ENCODE data around the gene BICDL2.

BICDL2 gene

DNA sequence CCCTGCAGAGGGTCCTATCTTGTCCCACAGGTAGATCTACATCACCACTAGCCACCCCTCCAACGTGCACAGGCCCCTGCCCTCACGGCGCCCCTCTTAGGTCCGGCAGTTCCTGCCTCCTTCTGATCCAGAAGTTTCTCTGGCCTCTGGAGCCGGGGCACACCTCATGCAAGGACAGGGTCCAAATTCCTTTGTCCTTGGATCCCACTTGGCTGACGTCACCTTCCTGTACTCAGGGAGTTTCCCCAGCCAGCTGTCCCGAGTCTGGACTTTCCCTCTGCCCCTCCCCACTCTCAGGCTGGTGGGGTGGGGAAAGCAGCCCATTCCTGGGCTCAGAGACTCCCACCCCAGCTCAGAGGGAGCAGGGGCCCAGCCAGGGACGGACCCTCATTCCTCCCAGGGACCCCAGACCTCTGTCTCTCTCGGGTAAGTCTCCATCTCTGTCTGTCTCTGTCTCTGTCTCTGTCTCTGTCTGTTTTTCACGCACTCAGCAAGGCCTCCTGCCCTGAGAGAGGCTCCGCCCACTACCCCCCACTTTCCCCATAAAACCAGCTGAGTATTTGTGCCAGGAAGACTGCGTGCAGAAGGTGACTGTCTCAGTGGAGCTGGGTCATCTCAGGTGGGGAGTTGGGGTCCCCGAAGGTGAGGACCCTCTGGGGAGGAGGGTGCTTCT is 28.5 kb upstream of the BICDL2 start, which contains the start of gene IL32:
TSS of gene IL32 (plus strand) at position 572 of the 673 bp plus-strand sequence. CDS start 172 bp downstream, outside the sequence.
- H3K27me3 ChIP-seq (ENCODE audit: control insufficient read depth, insufficient read depth, low read length): no peaks in the 10 kb centered on the region
- peak within 1 kb of the TSS; percentile 8; the same call in 1 of the 2 replicates for H3K4me3 ChIP-seq (ENCODE audit: low read depth, low read length)
- peak within 1 kb of the TSS; percentile 46; the same call in 1 of the 2 replicates for H3K27ac ChIP-seq (ENCODE audit: low read depth, low read length)

DNA sequence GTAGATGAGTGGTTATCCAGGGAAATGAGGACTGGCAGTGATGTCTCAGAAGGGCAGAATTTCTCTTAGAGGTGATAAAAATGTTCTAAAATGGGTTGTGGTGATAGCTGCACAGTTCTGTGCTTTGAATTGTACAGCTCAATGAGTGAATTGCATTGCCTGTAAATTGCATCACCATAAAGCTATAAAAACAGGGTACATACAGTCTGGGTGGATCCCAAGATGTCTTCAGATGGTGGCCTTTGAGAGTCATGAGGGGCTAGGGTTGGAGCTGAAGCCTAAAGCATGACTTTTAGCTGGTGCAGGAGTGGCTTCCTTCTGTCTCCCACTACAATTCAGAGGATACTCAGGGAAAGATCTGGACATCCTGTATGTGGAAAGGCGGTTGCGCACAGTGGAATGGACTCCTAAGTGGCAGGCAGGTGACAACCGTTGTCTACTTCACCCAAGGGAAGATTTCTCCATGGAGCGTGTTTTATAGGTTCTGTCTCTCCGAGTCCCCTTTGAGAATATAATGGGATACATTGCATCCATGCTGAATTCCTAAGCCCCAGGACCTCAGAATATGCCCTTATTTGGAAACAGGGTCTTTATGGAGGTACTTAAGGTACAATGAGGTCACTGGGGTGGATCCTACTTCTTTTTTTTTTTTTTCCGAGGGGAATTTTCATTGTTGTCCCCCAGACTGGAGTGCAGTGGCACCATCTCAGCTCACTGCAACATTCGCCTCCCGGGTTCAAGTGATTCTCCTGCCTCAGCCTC is 27.1 kb upstream of the BICDL2 start:
- peaks cover 30% of the 10 kb centered on the region for H3K4me1 ChIP-seq (ENCODE audit: control insufficient read depth, insufficient read depth, low read length)
- peak overlapping the region; percentile 58 for H3K9ac ChIP-seq (ENCODE audit: low read length)
- H3K9me3 ChIP-seq (ENCODE audit: control insufficient read depth, insufficient read depth, low read depth, low read length): no peaks in the 10 kb centered on the region
- no peaks in the 10 kb centered on the region for H3K27me3 ChIP-seq (ENCODE audit: control insufficient read depth, insufficient read depth, low read length)
- H3K27ac ChIP-seq (ENCODE audit: low read depth, low read length): peak overlapping the region; percentile 4; the same call in 1 of the 2 replicates
- H3K36me3 ChIP-seq (ENCODE audit: control insufficient read depth, insufficient read depth, low read length): no peaks in the 10 kb centered on the region
- no peak overlapping the region for H3K4me3 ChIP-seq (ENCODE audit: low read depth, low read length)

More for the DNA sequence above, 28.5 kb upstream of the BICDL2 start, which contains the start of gene IL32:
- Histone ChIP-seq H3K36me3 (ENCODE audit: control insufficient read depth, insufficient read depth, low read length) (no peaks in the 10 kb centered on the region), H3K9ac (ENCODE audit: low read length) (peak within 1 kb of the TSS; percentile 56), H3K4me1 (ENCODE audit: control insufficient read depth, insufficient read depth, low read length) (peaks cover 24% of the 10 kb centered on the region), H3K9me3 (ENCODE audit: control insufficient read depth, insufficient read depth, low read depth, low read length) (no peaks in the 10 kb centered on the region)

DNA sequence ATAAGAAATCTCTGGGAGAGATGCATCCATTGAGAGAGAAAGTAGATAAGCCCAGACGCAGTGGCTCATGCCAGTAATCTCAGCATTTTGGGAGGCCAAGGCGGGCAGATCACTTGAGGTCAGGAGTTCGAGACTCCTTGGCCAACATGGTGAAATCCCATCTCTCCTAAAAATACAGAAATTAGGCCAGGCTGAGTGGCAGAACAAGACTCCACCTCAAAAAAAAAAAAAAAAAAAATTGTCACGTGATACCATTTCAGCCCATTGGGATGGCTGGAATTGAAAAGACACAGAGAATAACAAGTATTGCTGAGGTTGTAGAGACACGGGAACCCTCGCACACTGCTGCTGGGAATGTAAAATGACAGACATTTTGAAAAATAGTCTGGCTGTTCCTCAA is 25.8 kb upstream of the BICDL2 start:
- no peaks in the 10 kb centered on the region for H3K36me3 ChIP-seq (ENCODE audit: control insufficient read depth, insufficient read depth, low read length)
- H3K4me1 ChIP-seq (ENCODE audit: control insufficient read depth, insufficient read depth, low read length): peaks cover 30% of the 10 kb centered on the region
- H3K9me3 ChIP-seq (ENCODE audit: control insufficient read depth, insufficient read depth, low read depth, low read length): no peaks in the 10 kb centered on the region
- no peak overlapping the region for H3K27ac ChIP-seq (ENCODE audit: low read depth, low read length)
- peaks cover 6% of the 10 kb centered on the region for H3K27me3 ChIP-seq (ENCODE audit: control insufficient read depth, insufficient read depth, low read length)
- H3K9ac ChIP-seq (ENCODE audit: low read length): no peak overlapping the region
- H3K4me3 ChIP-seq (ENCODE audit: low read depth, low read length): no peak overlapping the region

DNA sequence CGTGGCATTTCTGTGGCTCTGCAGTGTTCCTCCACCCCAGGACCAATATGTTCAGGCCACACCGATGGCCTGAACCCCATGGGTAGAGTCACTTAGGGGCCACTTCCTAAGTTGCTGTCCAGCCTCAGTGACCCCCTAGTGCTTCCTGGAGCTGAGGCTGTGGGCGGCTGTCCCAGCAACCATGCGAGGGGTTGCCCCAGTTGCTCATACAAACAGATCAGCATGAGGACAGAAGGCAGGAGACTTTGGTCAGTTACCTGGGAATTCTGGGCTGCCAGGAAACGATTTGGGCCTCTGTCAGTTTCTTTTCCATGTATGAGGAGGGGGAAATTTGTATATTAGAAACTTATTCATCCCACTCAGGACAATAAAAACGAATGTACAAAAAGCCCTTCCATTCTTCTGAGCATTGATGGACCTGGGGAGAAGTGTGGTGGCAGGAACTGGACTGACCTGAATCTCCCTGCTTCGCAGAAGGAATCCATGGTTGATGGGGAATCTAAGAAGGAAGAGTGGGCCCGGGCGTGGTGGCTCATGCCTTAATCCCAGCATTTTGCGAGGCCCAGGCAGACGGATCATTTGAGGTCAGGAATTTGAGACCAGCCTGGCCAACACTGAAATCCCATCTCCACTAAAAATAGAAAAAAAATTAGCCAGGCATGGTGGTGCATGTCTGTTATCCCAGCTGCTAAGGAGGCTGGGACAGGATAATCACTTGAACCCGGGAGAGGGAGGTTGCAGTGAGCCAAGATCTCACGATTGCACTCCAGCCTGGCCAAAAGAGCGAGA is 23.8 kb upstream of the BICDL2 start:
- no peaks in the 10 kb centered on the region for H3K9me3 ChIP-seq (ENCODE audit: control insufficient read depth, insufficient read depth, low read depth, low read length)
- H3K27me3 ChIP-seq (ENCODE audit: control insufficient read depth, insufficient read depth, low read length): peaks cover 8% of the 10 kb centered on the region
- H3K4me3 ChIP-seq (ENCODE audit: low read depth, low read length): no peak overlapping the region
- 0 out of 2 replicates have a peak, but pooled peaks cover under 1% of the 10 kb centered on the region for H3K36me3 ChIP-seq (ENCODE audit: control insufficient read depth, insufficient read depth, low read length)
- no peak overlapping the region for H3K27ac ChIP-seq (ENCODE audit: low read depth, low read length)
- no peak overlapping the region for H3K9ac ChIP-seq (ENCODE audit: low read length)
- peaks cover 22% of the 10 kb centered on the region for H3K4me1 ChIP-seq (ENCODE audit: control insufficient read depth, insufficient read depth, low read length)

DNA sequence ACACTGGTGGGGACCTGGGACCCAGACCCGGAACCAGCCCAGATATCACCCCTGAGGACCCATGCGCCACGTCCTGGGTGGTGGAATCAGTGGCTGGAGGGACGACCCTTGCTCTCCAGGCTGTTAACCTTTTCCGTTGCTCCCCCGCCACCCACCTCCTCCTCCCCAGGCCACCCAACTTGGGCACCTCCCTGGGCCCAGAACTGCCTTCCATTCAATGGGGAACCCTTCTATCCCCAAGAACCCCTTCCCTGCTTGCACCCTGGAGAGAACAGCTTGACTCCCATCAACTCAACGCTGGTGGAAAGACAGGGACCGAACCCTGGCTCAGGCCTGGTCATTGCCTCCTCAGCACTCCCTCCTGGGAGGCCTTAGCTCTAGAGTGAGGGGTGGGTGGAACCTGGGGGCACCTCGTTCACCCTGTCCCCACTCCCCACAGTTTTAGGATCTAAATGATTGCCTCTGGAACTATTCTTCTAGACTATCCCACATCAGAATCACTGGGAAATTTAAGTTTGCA is 23.0 kb upstream of the BICDL2 start:
- peaks cover 15% of the 10 kb centered on the region for H3K4me1 ChIP-seq (ENCODE audit: control insufficient read depth, insufficient read depth, low read length)
- no peaks in the 10 kb centered on the region for H3K9me3 ChIP-seq (ENCODE audit: control insufficient read depth, insufficient read depth, low read depth, low read length)
- peaks cover 5% of the 10 kb centered on the region; the same call in 1 of the 2 replicates for H3K36me3 ChIP-seq (ENCODE audit: control insufficient read depth, insufficient read depth, low read length)
- peak overlapping the region; percentile 80 for H3K9ac ChIP-seq (ENCODE audit: low read length)
- peaks cover 8% of the 10 kb centered on the region for H3K27me3 ChIP-seq (ENCODE audit: control insufficient read depth, insufficient read depth, low read length)
- peak overlapping the region; percentile 68; the same call in 1 of the 2 replicates for H3K27ac ChIP-seq (ENCODE audit: low read depth, low read length)
- H3K4me3 ChIP-seq (ENCODE audit: low read depth, low read length): peak overlapping the region; percentile 92

DNA sequence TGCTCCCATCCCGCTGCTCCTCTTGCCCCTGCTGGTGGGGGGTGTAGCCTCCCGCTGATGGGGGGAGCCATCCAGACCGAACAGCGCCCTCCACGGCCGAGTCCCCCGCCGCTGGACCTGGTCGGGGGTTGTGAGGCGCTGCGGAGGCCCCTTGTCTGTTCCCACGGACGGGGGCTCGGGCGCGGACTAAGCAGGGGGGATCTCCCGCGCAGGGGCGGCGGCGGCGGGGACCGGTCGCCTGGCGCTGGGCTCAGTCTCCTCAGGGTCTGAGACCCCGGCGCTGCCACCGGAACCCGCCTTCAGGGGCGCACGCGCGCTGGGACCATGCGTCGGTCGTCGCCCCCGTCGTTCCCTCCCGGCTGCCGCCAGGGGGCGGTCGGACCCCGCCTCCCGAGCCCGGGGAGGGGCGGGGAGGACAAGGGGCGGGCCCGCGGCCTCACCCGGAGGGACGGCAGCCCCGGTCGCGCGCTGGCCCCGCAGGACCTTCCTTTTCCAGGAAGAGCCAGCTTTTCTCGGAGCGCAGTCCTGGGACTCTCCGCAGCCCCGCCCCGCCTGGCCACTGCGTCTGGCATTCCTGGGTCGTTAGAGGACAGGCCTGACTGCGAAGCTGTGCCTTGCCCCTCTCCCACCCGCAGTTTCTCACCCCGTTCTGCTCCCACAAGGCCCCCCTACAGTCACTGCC is 22.4 kb upstream of the BICDL2 start:
- Histone ChIP-seq H3K4me3 (ENCODE audit: low read depth, low read length) (peak overlapping the region; percentile 92), H3K27me3 (ENCODE audit: control insufficient read depth, insufficient read depth, low read length) (peaks cover 8% of the 10 kb centered on the region), H3K9ac (ENCODE audit: low read length) (peak overlapping the region; percentile 80), H3K9me3 (ENCODE audit: control insufficient read depth, insufficient read depth, low read depth, low read length) (no peaks in the 10 kb centered on the region), H3K27ac (ENCODE audit: low read depth, low read length) (peak overlapping the region; percentile 68; the same call in 1 of the 2 replicates), H3K4me1 (ENCODE audit: control insufficient read depth, insufficient read depth, low read length) (peaks cover 10% of the 10 kb centered on the region), H3K36me3 (ENCODE audit: control insufficient read depth, insufficient read depth, low read length) (peaks cover 10% of the 10 kb centered on the region)

DNA sequence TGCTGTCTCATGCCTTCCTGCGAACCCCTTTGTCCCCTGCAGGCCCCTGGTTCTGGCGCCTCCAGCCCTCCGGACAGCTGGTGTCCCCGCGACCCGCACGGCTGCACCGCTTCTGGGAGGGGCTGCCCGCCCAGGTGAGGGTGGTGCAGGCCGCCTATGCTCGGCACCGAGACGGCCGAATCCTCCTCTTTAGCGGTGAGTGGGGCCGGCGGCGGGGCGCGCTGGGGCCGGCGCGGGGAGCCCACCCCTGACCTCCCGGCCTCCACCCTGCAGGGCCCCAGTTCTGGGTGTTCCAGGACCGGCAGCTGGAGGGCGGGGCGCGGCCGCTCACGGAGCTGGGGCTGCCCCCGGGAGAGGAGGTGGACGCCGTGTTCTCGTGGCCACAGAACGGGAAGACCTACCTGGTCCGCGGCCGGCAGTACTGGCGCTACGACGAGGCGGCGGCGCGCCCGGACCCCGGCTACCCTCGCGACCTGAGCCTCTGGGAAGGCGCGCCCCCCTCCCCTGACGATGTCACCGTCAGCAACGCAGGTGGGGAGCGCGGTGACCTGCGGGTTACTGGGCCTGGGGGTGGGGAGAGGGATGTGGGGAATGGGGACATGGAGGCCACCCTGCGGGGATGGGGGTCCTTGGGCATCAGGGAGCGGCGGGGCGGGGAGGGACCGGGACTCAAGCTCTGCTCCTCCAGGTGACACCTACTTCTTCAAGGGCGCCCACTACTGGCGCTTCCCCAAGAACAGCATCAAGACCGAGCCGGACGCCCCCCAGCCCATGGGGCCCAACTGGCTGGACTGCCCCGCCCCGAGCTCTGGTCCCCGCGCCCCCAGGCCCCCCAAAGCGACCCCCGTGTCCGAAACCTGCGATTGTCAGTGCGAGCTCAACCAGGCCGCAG is 21.6 kb upstream of the BICDL2 start:
- Histone ChIP-seq H3K27me3 (ENCODE audit: control insufficient read depth, insufficient read depth, low read length) (peaks cover 8% of the 10 kb centered on the region), H3K36me3 (ENCODE audit: control insufficient read depth, insufficient read depth, low read length) (peaks cover 15% of the 10 kb centered on the region), H3K4me1 (ENCODE audit: control insufficient read depth, insufficient read depth, low read length) (peaks cover 6% of the 10 kb centered on the region), H3K9me3 (ENCODE audit: control insufficient read depth, insufficient read depth, low read depth, low read length) (no peaks in the 10 kb centered on the region), H3K9ac (ENCODE audit: low read length) (peak overlapping the region; percentile 68), H3K4me3 (ENCODE audit: low read depth, low read length) (peak overlapping the region; percentile 92), H3K27ac (ENCODE audit: low read depth, low read length) (peak overlapping the region; percentile 42; the same call in 1 of the 2 replicates)

DNA sequence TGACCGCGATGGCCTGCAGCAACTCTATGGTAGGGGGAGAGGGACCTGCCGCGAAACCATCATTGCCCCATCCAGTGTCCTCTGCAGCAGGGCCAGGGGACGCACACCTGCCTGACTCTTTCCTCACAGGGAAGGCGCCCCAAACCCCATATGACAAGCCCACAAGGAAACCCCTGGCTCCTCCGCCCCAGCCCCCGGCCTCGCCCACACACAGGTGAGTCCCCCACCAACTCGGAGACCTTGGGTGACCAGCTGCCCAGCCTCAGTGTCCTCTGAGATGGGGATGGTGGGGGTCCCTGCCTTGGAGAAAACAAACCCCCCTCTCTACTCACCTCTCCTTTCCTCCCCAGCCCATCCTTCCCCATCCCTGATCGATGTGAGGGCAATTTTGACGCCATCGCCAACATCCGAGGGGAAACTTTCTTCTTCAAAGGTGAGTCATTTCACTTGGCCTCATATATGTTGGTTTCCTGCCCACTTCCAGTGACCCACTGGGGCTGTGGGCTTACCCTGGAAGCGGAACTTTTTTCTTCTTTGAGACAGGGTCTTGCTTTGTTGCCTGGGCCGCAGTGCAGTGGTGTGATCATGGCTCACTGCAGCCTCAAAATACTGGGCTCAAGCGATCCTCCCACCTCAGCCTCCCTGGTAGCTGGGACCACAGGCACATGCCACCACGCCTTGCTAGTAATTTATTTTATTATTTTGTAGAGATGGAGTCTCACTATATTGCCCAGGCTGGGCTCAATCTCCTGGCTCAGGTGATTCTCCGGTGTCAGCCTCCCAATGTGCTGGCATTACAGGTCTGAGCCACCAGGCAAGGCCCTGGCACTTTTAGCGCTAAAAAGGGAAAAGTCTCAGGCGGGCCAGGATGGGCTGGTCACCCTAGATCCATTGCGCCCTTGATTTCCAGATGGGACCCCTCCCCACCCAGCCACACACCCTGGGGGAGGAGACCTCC is 20.7 kb upstream of the BICDL2 start:
- Histone ChIP-seq H3K27ac (ENCODE audit: low read depth, low read length) (no peak overlapping the region), H3K9me3 (ENCODE audit: control insufficient read depth, insufficient read depth, low read depth, low read length) (no peaks in the 10 kb centered on the region), H3K4me1 (ENCODE audit: control insufficient read depth, insufficient read depth, low read length) (peaks cover 6% of the 10 kb centered on the region), H3K27me3 (ENCODE audit: control insufficient read depth, insufficient read depth, low read length) (peaks cover 8% of the 10 kb centered on the region), H3K9ac (ENCODE audit: low read length) (no peak overlapping the region), H3K4me3 (ENCODE audit: low read depth, low read length) (peak overlapping the region; percentile 92), H3K36me3 (ENCODE audit: control insufficient read depth, insufficient read depth, low read length) (peaks cover 15% of the 10 kb centered on the region)
